DOHH2 (cell line): ENCODE measurements around the gene F10.

Source experiments
- H3F3A ChIP-seq: fragments of 200-600 bp; sonication (generic), shearing (Covaris generic); 2 replicates; pipeline ENCODE4 v1.6.0; 2016; ENCODE audit warnings: antibody characterized with exemption, mild to moderate bottlenecking; ENCODE audit not compliant: control insufficient read depth, insufficient read depth
- H3K27ac ChIP-seq: fragments of 200-600 bp; sonication (generic); 2 replicates; pipeline ENCODE4 v1.5.1; 2014; ENCODE audit warnings: low read depth, mild to moderate bottlenecking, low read length, moderate library complexity
- H3K27me3 ChIP-seq: fragments of 200-600 bp; sonication (generic); 2 replicates; pipeline ENCODE4 v1.6.1; 2014; ENCODE audit warnings: mild to moderate bottlenecking, low read length, mixed read lengths; ENCODE audit not compliant: control insufficient read depth
- H3K36me3 ChIP-seq: fragments of 200-600 bp; sonication (generic); 2 replicates; pipeline ENCODE4 v1.6.1; 2014; ENCODE audit warnings: mild to moderate bottlenecking, low read length, moderate library complexity, mixed read lengths; ENCODE audit not compliant: control insufficient read depth
- H3K4me1 ChIP-seq: fragments of 200-600 bp; sonication (generic); 2 replicates; pipeline ENCODE4 v1.6.1; 2014; ENCODE audit warnings: mild to moderate bottlenecking, low read length, mixed read lengths; ENCODE audit not compliant: control insufficient read depth
- H3K4me2 ChIP-seq: fragments of 200-600 bp; sonication (generic); 2 replicates; pipeline ENCODE4 v1.6.0; 2014; ENCODE audit warnings: mild to moderate bottlenecking, low read length, moderate library complexity
- H3K4me3 ChIP-seq: fragments of 200-600 bp; sonication (generic); 2 replicates; pipeline ENCODE4 v1.5.1; 2014; ENCODE audit warnings: mild to moderate bottlenecking, low read length, mixed read lengths
- H3K79me2 ChIP-seq: fragments of 200-600 bp; sonication (generic); 2 replicates; pipeline ENCODE4 v1.6.1; 2014; ENCODE audit warnings: mild to moderate bottlenecking, low read length, mixed read lengths; ENCODE audit not compliant: control insufficient read depth
- H3K9me2 ChIP-seq: fragments of 200-600 bp; sonication (generic); replicated peaks from 2 replicates; pipeline ENCODE4 v1.6.1; 2014; ENCODE audit warnings: mild to moderate bottlenecking, low read length, mixed read lengths; ENCODE audit not compliant: control insufficient read depth
- H3K9me3 ChIP-seq: fragments of 200-600 bp; sonication (generic); 2 replicates; pipeline ENCODE4 v1.6.1; 2014; ENCODE audit warnings: antibody characterized with exemption, low read length, mixed read lengths; ENCODE audit not compliant: control insufficient read depth, insufficient read depth
- H4K20me1 ChIP-seq: fragments of 200-600 bp; sonication (generic); 2 replicates; pipeline ENCODE4 v1.6.0; 2014; ENCODE audit warnings: low read depth, mild to moderate bottlenecking, antibody characterized with exemption, low read length, moderate library complexity; ENCODE audit not compliant: control insufficient read depth, insufficient read depth
- CTCF ChIP-seq: fragments of 200-600 bp; sonication (generic); IDR thresholded peaks from one replicate; pipeline ENCODE4 v1.5.1; 2014; ENCODE audit warnings: antibody characterized with exemption, mild to moderate bottlenecking, low read depth, low read length; ENCODE audit not compliant: poor library complexity, severe bottlenecking
- EZH2phosphoT487 ChIP-seq: fragments of 200-600 bp; sonication (generic); IDR thresholded peaks from 2 replicates; pipeline ENCODE4 v1.6.1; 2017; ENCODE audit warnings: borderline replicate concordance, mild to moderate bottlenecking, antibody characterized with exemption, low read length, moderate library complexity, mixed read lengths

F10 gene

GRCh38 chr13:113125506-113126264 lies 3.1 kb downstream of the F10 start:
- Histone ChIP-seq H3K79me2 (no peaks in the 10 kb centered on the region), H3K4me1 (no peaks in the 10 kb centered on the region), H3K27me3 (no peaks in the 10 kb centered on the region), H3K9me3 (no peaks in the 10 kb centered on the region), H3K36me3 (no peaks in the 10 kb centered on the region), H3K4me3 (no peak overlapping the region), H4K20me1 (no peaks in the 10 kb centered on the region), H3K9me2 (no peaks in the 10 kb centered on the region), H3K4me2 (no peak overlapping the region), H3F3A (no peaks in the 10 kb centered on the region), H3K27ac (no peak overlapping the region)
- no peak for TF ChIP-seq EZH2phosphoT487
- TF ChIP-seq CTCF = no peak

DNA sequence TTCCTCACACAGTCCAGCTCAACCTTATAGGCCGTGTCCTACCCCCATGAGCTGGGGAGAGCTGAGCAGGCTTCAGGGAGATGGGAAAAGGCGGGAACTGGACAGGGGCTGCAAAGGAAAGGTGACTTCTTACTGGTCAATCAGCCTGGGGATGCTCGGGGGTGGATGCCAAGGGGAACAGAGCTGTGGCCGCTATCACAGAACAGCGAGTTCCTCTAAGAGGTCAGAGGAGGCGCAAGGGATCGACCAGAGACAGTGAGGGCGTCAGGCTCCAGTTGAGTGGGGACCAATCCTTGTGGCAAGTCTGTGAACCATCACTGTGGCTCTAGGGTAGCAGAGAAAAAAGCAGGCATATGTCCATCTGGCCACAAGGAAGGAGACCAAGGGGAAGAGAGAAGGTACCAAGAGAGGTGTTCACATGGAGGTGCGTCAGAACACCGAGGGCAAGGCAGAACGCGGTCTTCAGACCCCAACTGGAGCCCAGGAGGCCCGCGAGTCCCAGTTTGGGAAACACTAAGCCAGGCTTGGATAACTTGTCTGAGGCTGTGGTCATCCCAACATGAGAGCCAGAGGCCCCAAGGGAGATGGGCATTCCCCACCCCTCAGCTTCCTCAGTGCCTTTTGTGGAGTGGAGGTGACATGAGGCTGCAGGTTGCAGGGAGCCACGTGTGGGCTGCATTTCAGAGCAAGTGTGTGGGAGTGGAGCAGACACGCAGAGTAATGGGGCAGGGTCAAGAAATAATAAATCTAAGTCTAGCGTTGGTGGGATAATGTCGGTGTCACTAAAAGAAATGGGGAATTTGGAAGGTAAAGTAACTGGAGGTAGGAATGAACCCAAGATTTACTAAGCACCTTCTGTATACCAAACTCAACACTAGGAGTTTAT lies 3.9 kb downstream of the F10 start:
- Histone ChIP-seq H3K27me3 (0 out of 2 replicates have a peak, but pooled peaks cover 2% of the 10 kb centered on the region), H3K9me3 (no peaks in the 10 kb centered on the region)
- TF ChIP-seq CTCF (no peak), EZH2phosphoT487 (no peak)

GRCh38 chr13:113129480-113129879 lies 6.9 kb downstream of the F10 start:
- H4K20me1 ChIP-seq = no peaks in the 10 kb centered on the region
- H3K9me2 ChIP-seq = no peaks in the 10 kb centered on the region
- no peak overlapping the region for H3K4me2 ChIP-seq
- H3K9me3 ChIP-seq = no peaks in the 10 kb centered on the region
- H3K27ac ChIP-seq = no peak overlapping the region
- H3K79me2 ChIP-seq = no peaks in the 10 kb centered on the region
- TF ChIP-seq CTCF (no peak), EZH2phosphoT487 (no peak)
- no peak overlapping the region for H3K4me3 ChIP-seq
- no peaks in the 10 kb centered on the region for H3K4me1 ChIP-seq
- H3F3A ChIP-seq = no peaks in the 10 kb centered on the region
- peaks cover 17% of the 10 kb centered on the region for H3K27me3 ChIP-seq
- no peaks in the 10 kb centered on the region for H3K36me3 ChIP-seq

More for the DNA sequence above, 3.9 kb downstream of the F10 start:
- no peak overlapping the region for H3K4me3 ChIP-seq
- H3K4me1 ChIP-seq = no peaks in the 10 kb centered on the region
- H3K9me2 ChIP-seq = no peaks in the 10 kb centered on the region
- no peaks in the 10 kb centered on the region for H3F3A ChIP-seq
- H4K20me1 ChIP-seq = no peaks in the 10 kb centered on the region
- no peaks in the 10 kb centered on the region for H3K79me2 ChIP-seq
- no peaks in the 10 kb centered on the region for H3K36me3 ChIP-seq
- no peak overlapping the region for H3K4me2 ChIP-seq
- no peak overlapping the region for H3K27ac ChIP-seq
